CD4-positive, alpha-beta T cell treated with Interleukin-1 beta for 1 hour (primary cell): Measurements from ENCODE around the gene RIT1.

Source experiments
- DNase-seq, 2 donors: peaks; one replicate each; pipeline ENCODE4 v3.0.0-alpha.2; 2020 to 2022

RIT1 gene, protein sequence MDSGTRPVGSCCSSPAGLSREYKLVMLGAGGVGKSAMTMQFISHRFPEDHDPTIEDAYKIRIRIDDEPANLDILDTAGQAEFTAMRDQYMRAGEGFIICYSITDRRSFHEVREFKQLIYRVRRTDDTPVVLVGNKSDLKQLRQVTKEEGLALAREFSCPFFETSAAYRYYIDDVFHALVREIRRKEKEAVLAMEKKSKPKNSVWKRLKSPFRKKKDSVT

DNA sequence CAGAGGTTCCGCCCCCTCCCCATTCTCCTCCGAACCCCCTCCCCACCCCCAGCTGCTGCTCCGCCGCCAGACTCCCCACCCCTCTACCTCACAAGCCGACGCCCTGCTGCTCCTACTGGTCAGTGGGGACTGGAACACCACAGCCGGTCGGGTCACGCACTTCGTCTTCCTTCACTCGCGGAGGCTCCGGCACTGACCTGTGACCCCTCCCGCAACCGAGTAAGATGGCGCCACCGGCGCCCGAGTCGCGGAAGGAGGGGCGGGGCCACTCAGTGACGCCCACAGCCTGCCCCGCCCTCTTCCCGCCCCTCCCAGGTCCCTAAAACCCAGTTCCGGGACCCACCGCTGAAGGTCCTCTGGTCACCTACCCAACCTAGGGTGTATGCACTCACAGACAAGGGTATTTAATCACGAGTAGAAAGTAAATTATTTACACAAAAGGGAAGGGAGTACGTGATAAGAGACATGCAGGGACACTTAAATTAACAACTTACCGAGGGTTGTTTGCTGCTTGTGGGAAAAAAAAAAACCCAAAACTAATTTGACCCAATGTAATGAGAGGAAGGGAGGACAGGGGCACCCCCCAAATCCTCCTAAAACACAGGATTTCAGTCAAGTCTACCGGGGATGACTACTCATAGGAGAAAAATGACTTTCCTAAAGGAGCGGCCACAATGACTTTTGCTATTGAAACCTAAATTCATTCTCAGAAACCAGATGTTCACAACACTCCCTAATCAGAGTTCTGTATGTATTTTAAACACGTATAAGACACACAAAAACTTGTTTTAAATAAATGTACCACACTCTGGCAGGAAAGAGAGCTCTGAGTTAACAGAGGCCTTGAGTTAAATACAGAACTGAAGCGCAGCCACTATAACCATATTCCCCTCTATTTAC lies at the start of gene RIT1:
TSS of gene RIT1 (minus strand) at position 194 of the 900 bp plus-strand sequence. CDS start 588 bp downstream, outside the sequence.
- DNase-seq, result peak; percentile 88 to 89

DNA sequence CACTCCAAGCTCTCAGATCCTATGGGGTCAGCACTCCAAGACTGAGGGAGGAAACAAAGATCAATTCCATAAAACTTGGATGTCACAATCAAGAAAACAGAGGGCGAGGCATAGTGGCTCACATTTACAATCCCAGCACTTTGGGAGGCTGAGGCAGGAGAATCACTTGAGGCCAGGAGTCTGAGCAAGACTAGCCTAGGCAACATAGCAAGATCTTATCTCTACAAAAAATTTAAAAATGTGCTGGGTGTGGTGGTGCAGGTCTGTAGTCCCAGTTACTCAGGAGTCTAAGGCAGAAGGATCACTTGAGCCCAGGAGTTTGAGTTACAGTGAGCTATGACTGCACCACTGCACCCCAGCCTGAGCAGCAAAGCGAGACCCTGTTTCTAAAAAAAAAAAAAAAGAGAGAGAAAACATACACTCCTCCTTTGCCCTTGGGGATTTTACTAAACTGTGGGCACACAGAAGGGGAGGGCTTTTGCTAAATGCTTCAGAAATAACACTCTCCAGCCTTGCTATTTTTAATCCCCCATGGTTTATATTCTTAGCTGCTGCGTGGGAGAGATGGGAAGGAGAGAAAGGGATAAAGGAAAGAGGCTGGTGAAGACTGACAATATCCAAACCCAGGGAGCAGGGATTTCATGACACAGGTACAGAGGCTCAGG lies 49.1 kb upstream of the RIT1 start:
- no peak for DNase-seq

DNA sequence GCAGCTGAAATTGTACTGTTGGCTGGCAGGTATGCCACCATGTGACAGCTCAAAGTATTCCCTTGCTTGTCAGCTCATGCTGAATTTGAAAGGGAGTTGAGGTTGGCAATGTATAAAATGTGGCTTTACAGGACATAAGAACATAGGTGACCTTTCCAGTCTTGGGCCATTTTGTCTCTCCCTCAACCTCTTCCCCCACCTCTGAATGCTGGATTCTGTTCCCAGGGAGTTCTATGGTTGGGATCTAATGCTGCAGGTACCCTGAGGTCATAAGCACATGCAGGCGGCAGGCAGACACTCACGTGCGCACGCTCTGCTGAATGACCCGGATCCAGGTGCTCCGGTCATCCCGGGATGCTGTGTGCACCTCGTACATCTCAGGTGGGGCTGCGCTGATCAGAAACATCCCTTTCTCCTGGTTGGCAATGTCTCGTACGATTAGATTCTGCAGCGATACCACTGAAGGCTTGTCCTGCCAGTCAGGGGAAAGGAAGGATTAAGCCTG lies 46.3 kb upstream of the RIT1 start:
- no peak for DNase-seq

DNA sequence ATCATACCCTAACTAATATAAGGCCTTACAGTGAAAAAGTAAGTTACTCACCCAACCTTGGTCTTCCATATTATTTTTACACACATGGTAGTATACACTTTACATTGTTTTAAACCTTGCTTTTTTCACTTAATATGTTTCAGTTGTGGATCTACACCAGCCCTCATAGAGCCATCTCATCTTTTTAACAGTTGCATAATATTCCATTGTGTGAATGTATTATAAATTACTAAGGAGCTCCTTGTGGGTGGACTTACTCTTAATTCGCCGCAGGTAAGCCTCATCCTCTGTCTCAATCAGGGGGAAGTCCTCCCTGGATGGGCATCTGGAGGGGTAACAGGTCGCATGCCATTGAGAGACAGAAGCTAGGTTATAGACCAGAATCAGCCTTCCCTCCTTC lies 43.5 kb upstream of the RIT1 start:
- no peak for DNase-seq

DNA sequence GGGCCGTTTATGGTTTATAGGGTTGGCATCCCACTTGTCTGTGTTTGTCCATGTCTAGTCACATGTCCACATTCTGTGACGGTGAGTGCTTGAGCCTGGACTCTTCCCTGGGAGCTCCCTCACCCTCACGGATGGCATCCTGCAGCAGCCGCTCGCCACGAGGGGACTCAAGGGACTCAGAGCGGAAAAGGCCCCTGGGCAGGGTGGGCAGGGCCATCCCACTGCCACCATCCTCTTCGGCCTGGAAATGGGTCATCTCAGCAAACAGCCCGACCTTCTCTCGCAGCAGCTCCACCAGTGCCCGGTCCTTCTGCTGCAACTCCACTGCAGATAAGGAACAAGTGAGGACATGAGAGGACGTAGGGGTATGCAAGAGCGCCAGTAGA lies 41.3 kb upstream of the RIT1 start:
- no peak for DNase-seq

DNA sequence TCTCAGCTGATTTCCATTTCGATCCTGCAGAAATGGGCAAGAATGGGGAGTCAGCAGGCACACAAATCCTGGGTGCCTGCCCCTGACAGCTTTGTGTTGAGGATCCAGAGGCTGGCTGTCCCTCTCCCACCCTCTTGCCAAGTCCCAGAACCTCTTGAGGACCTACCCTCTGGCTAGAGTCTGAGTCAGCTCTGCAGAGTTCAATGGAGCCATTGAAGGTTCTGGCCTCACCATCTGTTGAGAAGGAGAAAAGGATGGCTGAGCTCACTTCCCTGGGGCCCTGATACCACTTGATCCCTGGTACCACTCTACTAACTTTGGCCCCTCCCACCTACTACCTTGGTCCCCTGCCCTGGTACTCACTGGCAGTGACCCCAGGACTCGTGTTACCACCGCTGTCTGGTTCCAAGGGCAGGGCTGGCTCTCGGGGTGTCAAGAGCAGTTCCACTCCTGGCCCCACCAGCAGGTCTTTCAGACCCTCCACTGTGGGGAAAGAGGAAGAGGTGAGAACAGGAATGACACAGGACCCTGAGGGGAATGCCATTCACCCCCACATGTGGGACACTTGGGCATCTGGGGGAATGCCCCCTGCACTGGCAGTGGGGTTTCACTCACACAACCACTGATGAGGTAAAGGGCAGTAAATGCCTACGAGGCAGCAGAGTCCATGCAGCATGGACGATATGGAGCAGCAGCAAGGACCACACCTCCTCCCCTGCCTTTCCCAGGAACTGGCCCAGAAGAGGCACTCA lies 40.8 kb upstream of the RIT1 start:
- DNase-seq, result no peak

DNA sequence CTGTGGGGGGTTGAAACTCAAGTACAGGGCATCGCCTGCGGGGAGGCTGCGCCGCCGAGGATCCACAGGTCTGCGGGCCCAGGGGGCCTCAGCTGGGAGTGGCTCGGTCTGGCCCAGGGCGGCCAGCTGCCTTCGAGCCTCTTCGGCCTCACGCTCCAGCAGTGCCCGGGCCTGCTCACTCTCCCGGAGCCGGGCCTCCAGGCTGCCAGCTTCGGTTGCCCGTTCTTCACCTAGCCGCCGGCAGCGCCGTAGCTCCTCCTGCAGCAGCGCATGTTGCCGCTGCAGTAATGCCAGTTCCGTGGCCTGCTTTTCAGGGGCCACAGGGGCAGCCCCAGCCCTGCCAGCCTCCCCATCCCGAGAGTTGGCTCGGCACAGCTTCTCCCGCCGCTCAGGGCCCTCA lies 39.7 kb upstream of the RIT1 start:
- DNase-seq, result no peak

DNA sequence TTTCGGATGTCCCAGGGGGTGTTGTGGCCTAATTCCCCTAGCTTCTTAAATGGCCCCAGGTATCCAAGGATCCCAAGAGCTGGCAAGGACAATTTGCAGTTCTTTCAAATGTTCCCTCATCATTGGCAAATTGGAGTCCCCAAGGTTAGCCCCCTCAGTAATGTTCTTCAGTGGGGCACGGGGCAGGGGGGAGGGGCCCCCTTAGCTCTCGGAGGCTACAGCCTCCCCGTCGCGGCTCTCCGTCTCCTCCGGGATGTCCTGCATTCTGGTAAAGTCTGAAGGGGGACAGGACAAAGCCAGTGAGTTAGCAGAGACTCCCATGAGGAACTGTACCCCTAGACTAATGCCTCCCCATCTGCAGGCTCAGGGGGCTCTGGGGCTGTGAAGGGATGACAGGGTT lies 36.6 kb upstream of the RIT1 start:
- no peak for DNase-seq

DNA sequence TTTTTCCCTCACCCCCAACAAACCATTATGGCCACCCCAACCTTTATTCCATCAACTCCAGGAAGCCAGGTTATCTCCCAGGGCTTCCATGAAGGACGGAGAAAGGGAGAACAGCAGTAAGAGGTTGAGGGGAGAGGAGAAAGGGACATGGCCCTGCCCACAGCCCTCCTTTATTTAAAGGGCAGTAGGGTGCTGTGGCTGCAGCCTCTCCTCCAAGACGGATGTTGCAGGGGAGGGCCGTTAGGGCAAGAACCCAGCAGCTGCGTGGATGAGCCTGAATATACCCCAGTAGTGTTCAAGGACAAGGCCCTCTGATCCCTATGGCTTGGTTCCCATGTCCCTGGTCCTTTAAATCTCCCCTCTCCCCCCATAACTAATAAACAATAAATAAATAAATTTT lies 36.1 kb upstream of the RIT1 start:
- DNase-seq, result no peak

DNA sequence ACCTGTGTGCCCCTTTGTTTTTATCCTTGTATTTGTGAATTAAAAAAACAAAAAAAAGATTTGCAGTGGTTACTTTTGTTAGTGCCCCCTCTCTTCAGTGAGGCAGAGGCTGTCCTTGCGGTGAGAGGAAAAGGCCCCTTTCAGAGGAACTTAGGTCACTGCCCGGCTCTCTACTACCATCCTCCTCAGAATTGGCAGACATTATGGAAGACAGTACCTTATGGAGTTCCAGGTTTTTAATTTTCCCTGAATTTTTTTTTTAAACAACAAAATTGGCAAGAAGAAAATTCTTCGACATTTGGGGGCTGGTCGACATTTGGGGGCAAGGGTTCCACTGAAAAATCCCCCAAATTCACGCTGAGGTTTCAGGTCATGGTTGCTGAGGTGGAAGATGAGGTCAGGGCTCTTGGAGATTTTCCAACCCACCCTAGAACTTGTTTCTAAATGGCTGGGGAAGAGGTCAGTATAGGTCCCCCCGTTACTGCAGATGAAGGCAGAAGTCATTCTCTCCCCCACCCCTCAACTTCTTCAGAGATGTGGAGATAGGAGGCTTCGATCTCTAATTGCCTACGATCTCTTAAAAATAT lies 35.6 kb upstream of the RIT1 start:
- no peak for DNase-seq

DNA sequence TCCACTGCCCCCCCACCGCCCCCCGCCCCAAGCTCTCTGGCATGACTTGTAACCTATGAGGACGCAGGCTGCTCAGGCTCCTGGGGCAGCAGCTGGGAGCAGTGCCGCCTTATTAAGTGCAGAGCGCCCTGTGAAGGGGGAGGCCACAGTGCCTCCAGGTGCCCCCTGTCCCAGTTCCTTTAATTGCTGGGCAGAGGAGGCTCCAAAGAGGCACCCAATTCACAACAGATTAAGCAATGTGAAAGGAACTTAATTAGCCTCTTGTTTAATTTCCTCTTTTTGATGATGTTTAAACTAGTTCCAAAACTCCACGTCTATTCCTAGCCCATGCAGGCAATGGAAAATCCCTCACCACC lies 33.3 kb upstream of the RIT1 start:
- no peak for DNase-seq

DNA sequence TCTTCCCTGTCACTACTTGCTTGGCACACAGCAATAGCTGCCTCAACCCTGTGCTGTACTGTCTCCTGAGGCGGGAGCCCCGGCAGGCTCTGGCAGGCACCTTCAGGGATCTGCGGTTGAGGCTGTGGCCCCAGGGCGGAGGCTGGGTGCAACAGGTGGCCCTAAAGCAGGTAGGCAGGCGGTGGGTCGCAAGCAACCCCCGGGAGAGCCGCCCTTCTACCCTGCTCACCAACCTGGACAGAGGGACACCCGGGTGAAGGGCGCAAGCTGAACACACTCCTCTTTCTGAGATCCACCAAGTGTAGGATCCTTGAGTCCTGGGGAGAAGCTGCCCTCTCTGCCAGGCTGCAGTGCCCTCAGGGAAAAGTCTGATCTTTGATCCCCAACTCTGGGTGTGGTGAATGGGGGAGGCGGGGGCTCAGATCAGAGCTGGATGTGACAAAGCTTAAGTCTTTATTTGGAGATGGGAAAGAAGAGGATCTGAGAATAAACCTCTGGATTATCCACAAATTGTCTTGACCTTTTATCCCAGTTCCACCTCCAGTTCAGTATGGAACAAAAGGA lies 31.5 kb upstream of the RIT1 start:
- no peak for DNase-seq

DNA sequence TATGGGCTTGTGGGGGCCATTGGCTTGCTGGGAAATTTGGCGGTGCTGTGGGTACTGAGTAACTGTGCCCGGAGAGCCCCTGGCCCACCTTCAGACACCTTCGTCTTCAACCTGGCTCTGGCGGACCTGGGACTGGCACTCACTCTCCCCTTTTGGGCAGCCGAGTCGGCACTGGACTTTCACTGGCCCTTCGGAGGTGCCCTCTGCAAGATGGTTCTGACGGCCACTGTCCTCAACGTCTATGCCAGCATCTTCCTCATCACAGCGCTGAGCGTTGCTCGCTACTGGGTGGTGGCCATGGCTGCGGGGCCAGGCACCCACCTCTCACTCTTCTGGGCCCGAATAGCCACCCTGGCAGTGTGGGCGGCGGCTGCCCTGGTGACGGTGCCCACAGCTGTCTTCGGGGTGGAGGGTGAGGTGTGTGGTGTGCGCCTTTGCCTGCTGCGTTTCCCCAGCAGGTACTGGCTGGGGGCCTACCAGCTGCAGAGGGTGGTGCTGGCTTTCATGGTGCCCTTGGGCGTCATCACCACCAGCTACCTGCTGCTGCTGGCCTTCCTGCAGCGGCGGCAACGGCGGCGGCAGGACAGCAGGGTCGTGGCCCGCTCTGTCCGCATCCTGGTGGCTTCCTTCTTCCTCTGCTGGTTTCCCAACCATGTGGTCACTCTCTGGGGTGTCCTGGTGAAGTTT lies 30.8 kb upstream of the RIT1 start:
- DNase-seq, result no peak

DNA sequence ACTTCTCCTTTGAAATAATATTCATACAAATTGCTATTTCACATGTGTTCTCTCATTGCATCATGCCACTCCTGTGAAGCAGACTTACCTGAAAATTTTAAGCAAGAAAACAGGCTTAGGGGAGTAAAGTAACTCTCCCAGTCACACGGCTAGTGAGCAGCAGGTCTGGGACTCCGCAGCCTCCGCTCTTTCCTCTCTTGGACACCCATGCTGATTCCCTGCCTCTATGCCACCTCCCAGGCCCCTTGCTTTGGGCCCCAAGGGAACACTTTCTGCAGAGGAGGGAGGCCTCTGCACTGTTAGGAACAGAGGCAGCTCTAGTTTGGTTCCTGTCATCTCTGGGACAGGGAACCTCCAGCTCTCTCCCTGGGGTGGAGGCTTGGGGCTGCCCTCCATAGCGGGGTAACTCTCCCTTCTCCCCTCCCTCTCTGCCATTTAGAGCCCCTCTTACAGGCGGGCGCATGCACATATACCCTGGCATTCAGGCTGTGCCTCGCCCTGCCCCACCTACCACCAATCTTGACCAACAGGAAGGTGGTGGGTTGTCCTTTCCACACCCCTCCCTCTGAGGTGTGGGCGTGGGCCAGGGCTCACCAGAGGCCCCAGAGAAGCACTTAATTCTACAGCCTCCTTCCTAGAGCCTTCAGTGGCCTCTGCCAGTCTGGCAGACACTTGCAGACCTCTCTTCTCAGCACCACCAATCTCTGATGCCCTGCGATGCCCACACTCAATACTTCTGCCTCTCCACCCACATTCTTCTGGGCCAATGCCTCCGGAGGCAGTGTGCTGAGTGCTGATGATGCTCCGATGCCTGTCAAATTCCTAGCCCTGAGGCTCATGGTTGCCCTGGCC lies 30.1 kb upstream of the RIT1 start, which contains the start of gene RXFP4:
TSS of gene RXFP4 (plus strand) at position 646 of the 852 bp plus-strand sequence. CDS start at position 718, 72 bp downstream.
- no peak for DNase-seq

DNA sequence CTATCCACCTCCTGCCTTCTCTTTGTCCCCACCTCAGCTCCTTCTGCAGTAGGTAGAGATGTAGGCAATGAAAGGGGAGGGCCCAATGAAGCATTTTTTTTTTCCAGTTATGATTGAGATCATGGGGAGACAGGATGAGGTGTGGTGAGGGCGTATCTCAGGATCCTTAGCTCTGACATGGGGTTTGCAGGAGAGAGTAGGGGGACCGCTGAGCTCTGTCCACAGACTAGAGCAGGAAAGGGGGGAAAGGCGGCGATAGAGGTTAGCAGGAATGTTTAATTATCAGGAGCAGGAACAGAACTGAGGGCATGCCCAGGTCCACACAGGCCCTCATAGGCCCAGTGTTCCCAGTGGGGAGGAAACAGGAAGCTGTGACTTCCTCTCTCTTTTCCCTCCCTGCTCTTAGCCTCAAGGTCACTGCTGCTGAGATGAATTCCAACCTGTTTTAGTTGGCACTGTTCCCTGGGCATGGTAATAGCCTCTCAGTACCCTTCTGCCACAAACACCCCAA lies 29.4 kb upstream of the RIT1 start:
- no peak for DNase-seq

DNA sequence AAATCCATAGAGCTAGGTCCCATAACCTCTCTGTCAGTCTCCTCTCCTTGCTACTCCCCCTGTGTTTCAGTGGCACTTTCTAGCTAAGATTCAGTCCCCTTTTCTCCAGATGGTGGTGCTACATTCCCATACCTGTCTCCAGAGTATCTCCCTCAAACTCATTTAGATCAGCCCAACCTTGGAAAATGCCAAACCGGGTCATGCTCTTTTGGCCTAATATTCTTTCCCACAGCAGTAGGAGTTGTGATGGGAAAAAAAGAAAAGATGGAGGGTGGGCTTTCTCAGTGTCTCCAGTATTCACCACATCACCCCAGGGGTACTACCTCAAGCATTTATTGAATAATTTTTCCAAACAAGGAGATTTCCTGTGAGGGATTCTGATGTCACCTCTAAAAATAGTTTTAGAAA lies 27.1 kb upstream of the RIT1 start:
- peak; percentile 26 to 66 for DNase-seq

DNA sequence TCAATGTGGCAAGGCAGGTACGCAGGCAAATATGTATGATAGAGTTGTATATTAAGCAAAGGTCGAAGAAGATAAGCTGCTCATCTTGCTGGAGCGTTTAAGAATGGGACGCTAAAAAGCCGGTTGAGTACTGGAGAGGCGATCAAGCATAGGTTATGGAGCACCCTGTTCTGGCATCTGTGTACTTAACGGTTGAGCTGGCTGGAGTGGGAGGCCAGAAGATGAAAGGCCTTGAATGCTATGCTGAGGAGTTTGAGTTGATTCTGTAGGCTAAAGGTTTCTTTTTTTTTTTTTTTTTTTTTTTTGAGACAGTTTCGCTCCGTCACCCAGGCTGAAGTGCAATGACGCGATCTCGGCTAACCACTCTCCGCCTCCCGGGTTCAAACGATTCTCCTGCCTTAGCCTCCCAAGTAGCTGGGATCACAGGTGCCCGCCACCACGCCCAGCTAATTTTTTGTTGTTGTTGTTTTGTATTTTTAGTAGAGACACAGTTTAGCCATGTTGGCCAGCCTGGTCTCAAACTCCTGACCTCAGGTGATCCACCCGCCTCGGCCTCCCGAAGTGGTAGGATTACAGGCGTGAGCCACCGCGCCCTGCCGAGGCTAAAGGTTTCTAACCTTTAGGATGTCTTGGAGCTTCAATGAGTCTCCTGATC lies 23.9 kb upstream of the RIT1 start:
- no peak for DNase-seq

DNA sequence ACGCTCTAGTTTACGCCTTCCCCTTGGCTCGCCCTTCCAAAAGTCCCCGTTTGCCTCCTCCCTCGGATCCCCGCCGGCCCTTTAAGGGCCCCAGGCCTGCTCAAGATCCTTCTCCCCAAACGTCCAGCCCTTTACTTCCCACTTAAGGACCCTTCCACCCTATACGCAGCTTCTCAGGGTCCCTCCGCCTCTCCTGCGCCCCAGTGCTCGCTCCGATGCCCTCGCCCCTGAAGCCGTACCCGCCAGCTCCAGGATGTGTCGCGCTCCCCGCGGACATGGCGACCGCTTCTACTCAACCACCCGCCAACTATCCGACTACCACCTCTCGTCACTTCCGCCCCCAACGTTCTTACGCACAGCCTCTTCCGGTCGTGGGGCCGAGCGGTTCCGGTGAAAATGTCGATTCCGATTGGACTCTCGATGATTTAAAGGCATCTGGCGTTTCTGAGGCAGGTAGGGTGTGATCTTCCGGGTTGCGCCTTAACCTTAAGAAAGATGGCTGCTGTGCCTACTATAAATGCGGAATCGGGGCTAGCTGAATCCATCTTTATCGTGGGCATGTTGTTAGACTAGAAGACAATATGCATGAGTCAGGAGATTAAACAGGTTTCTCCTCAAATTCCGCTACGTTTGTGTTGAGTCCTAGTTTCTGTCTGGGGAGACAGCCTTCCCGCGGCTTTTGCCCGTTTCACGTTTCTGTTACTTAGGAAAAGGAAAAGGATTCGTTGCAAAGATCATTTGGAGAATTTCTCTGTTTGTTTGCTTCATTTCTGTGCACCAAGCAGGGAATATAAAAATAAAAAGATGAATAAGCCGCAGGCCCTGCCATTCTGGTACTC lies 23.2 kb upstream of the RIT1 start, which contains the start of gene KHDC4:
TSS of gene KHDC4 (minus strand) at position 317 of the 839 bp plus-strand sequence. CDS start at position 277, 40 bp downstream.
- DNase-seq, result peak; percentile 97 to 98
